Activated CD4-positive, alpha-beta T cell treated with anti-CD3 and anti-CD28 coated beads, Interleukin-2, Interleukin-4, amounts not matched to agents 100 ng/mL and 50 ng/mL, durations not matched to agents 16 hours and 8 hours (primary cell): ENCODE measurements around the gene PAWR.
"Not testable (repeated sequence)": the region's sequence is repeated elsewhere in the genome, so short reads cannot be mapped to it uniquely, and the experiment has no call there.

Experiments
- DNase-seq: peaks from one replicate; pipeline ENCODE4 v3.0.0-alpha.2; 2020; ENCODE audit warnings: low spot score

Gene PAWR

GRCh38 chr12:79591988-79592387 is 98.8 kb downstream of the PAWR start:
- DNase-seq: no peak

GRCh38 chr12:79590751-79591150 is 100.0 kb downstream of the PAWR start:
- no peak for DNase-seq

- DNase-seq: no peak
These were observed 103.4 kb downstream of the PAWR start for GRCh38 chr12:79587368-79587767.

- no peak for DNase-seq
These were observed 105.6 kb downstream of the PAWR start for GRCh38 chr12:79585147-79585546.

- no peak for DNase-seq
These were observed 116.9 kb downstream of the PAWR start for GRCh38 chr12:79573820-79574219.

- DNase-seq: no peak
These were observed 121.1 kb downstream of the PAWR start for GRCh38 chr12:79569679-79570078.

- DNase-seq: no peak
These were observed 123.6 kb downstream of the PAWR start for GRCh38 chr12:79567175-79567563.

GRCh38 chr12:79566452-79567174 is 124.2 kb downstream of the PAWR start:
- no peak for DNase-seq

- not testable (repeated sequence) for DNase-seq
These were observed 125.9 kb downstream of the PAWR start for GRCh38 chr12:79564727-79565350.

GRCh38 chr12:79563021-79563740 is 127.6 kb downstream of the PAWR start:
- DNase-seq: no peak

GRCh38 chr12:79561401-79562132 is 129.2 kb downstream of the PAWR start:
- DNase-seq: no peak

- no peak for DNase-seq
These were observed 130.4 kb downstream of the PAWR start for GRCh38 chr12:79560225-79560889.

- DNase-seq: no peak
These were observed 131.2 kb downstream of the PAWR start for GRCh38 chr12:79559591-79559990.

- DNase-seq: no peak
These were observed 131.8 kb downstream of the PAWR start for GRCh38 chr12:79558924-79559469.

- DNase-seq: no peak
These were observed 133.0 kb downstream of the PAWR start for GRCh38 chr12:79557690-79558315.

- DNase-seq: no peak
These were observed 135.5 kb downstream of the PAWR start for GRCh38 chr12:79555028-79555925.

- no peak for DNase-seq
These were observed 136.7 kb downstream of the PAWR start for GRCh38 chr12:79553863-79554574.

- no peak for DNase-seq
These were observed 138.6 kb downstream of the PAWR start for GRCh38 chr12:79552192-79552591.

GRCh38 chr12:79549531-79550271 is 141.1 kb downstream of the PAWR start:
- DNase-seq: no peak
